Hematopoietic multipotent progenitor cell treated with erythropoietin and hydrocortisone succinate and interleukin-3 and kit ligand, for 17 days (in vitro differentiated cells): ENCODE measurements around the gene OR6P1.

ENCODE experiments used
- DNase-seq: peaks from one replicate; pipeline ENCODE4 v3.0.0-alpha.2; 2015; ENCODE audit warnings: low spot score

OR6P1 gene

DNA sequence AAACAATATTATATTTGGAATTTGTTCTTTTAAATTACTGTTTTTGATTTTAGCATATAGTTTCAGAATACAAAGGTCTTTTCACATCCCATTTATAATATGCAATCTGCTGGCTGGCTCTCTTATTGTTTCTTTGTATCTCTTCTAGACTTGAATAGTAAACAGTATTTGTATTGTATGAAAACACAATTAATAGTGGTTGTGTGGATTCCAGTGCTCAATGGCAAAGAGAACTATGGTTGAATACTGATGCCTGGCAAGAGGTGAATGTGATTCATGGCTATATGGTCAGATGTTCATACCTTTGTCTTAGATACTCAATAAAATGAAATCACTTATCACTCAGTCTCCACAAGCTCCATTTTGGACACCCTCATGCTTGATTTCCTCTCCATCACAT lies 53.4 kb downstream of the OR6P1 start:
- no peak for DNase-seq
